Uterus (tissue), 2 donors: ENCODE measurements around the gene RICTOR.

Source experiments
- CTCF ChIP-seq, 4 experiments: fragments of 200-600 bp in 2 of 4; fragments of 450-650 bp in 2 of 4; sonication (generic) in 2 of 4; IDR thresholded peaks; one replicate each; pipeline ENCODE4 v1.5.1; 2016 to 2019; ENCODE audit warnings: antibody characterized with exemption in 4 of 4, mild to moderate bottlenecking in 2 of 4, moderate library complexity in 1 of 4
- POLR2A ChIP-seq, 2 donors: fragments of 450-650 bp; IDR thresholded peaks; one replicate each; pipeline ENCODE4 v1.6.1; 2016; ENCODE audit warnings: antibody characterized with exemption in 2 of 2, mild to moderate bottlenecking in 1 of 2, moderate library complexity in 1 of 2

- TF ChIP-seq CTCF (IDR thresholded peaks at IDR 0.05), result no peak
- no peak for TF ChIP-seq POLR2A (IDR thresholded peaks at IDR 0.05)
Observed at GRCh38 chr5:39082995-39083394, 8.8 kb upstream of the RICTOR start.
